GM21447 (cell line): Measurements from ENCODE around the gene MAGEC2.

Experiments
- ATAC-seq: cut with Tn5 transposase; IDR thresholded peaks from one replicate; pipeline ENCODE4 v1.9.1; 2021; ENCODE audit not compliant: unreplicated experiment

Gene MAGEC2

GRCh38 chrX:142204522-142205433 is at the start of gene MAGEC2:
Gene MAGEC2 (minus strand): TSS chrX:142205290. CDS start chrX:142203987, 1,303 bp downstream.
- no peak for ATAC-seq

- no peak for ATAC-seq
These were observed 46.6 kb upstream of the MAGEC2 start for GRCh38 chrX:142251680-142252079.

GRCh38 chrX:142251202-142251601 is 46.1 kb upstream of the MAGEC2 start:
- no peak for ATAC-seq

- ATAC-seq = no peak
These were observed 45.4 kb upstream of the MAGEC2 start for GRCh38 chrX:142250502-142250901.

GRCh38 chrX:142249721-142250120 is 44.6 kb upstream of the MAGEC2 start:
- ATAC-seq = no peak

- no peak for ATAC-seq
These were observed 39.5 kb upstream of the MAGEC2 start for GRCh38 chrX:142244568-142244967.

- ATAC-seq = no peak
These were observed 33.4 kb upstream of the MAGEC2 start for GRCh38 chrX:142238536-142238935.

GRCh38 chrX:142233400-142233799 is 28.3 kb upstream of the MAGEC2 start:
- no peak for ATAC-seq

GRCh38 chrX:142214081-142214480 is 9.0 kb upstream of the MAGEC2 start:
- no peak for ATAC-seq

GRCh38 chrX:142201113-142201512 is 4.0 kb downstream of the MAGEC2 start:
- ATAC-seq = no peak

- ATAC-seq = no peak
These were observed 19.0 kb downstream of the MAGEC2 start for GRCh38 chrX:142186103-142186502.

- no peak for ATAC-seq
These were observed 20.1 kb downstream of the MAGEC2 start for GRCh38 chrX:142184756-142185602.

- no peak for ATAC-seq
These were observed 48.5 kb downstream of the MAGEC2 start for GRCh38 chrX:142156567-142156966.
